Naive thymus-derived CD8-positive, alpha-beta T cell (primary cell): ENCODE results near the gene ZSCAN25. TPM values are rescaled to one million over a fixed set of nuclear protein-coding genes. Genes with fewer than 3 reads are reported as not detected.
A peak's percentile ranks its signal among the peaks of the same experiment; 100 is the strongest.

Experiments
- ATAC-seq, 2 donors: fragments of 150-1000 bp; cut with Tn5 transposase in 1 of 2; sonication (Bioruptor Pico), chemical (Tn5 transposase) in 1 of 2; 1 replicate in 1 of 2; 2 replicates in 1 of 2; pipeline ENCODE4 v1.10.0; 2021; ENCODE audit warnings: mild to moderate bottlenecking in 2 of 2, moderate library complexity in 2 of 2
- POLR2A ChIA-PET: fragments of 350-600 bp; sonication (Branson Sonifier 250); formaldehyde crosslinking; loops from one replicate; lab custom pipeline; 2021; ENCODE audit warnings: antibody characterized with exemption; lab: Charles Lee
- DNase-seq, 10 donors: peaks; one replicate each; pipeline versions ENCODE4 v3.0.0 to v3.0.0-alpha.2; 2020 to 2022
- H3K27ac Mint-ChIP-seq, 10 donors: one replicate each; pipeline ENCODE4 v1.8.0; 2020 to 2022; ENCODE audit warnings: mild to moderate bottlenecking in 10 of 10, mixed read lengths in 10 of 10, moderate library complexity in 4 of 10, inconsistent platforms in 1 of 10
- H3K27me3 Mint-ChIP-seq, 5 donors: one replicate each; pipeline ENCODE4 v1.8.0; 2021 to 2022; ENCODE audit warnings: mixed read lengths in 5 of 5
- H3K36me3 Mint-ChIP-seq, 3 donors: one replicate each; pipeline ENCODE4 v1.8.0; 2020 to 2022; ENCODE audit warnings: mixed read lengths in 3 of 3, mild to moderate bottlenecking in 2 of 3, inconsistent platforms in 1 of 3
- H3K4me1 Mint-ChIP-seq, 4 donors: one replicate each; pipeline ENCODE4 v1.8.0; 2021 to 2022; ENCODE audit warnings: mixed read lengths in 4 of 4
- H3K4me3 Mint-ChIP-seq, 10 donors: one replicate each; pipeline ENCODE4 v1.8.0; 2020 to 2022; ENCODE audit warnings: mild to moderate bottlenecking in 10 of 10, mixed read lengths in 10 of 10, moderate library complexity in 6 of 10, inconsistent platforms in 1 of 10
- H3K9me3 Mint-ChIP-seq, 9 donors: one replicate each; pipeline ENCODE4 v1.8.0; 2020 to 2022; ENCODE audit warnings: mixed read lengths in 9 of 9, mild to moderate bottlenecking in 3 of 9, inconsistent platforms in 1 of 9, moderate library complexity in 1 of 9
- polyA plus RNA-seq, 3 donors: library from polyadenylated mRNA; unstranded; fragments of 300-500 nt; fragmentation: Illumina TruSeq; gene quantifications; one replicate each; pipeline ENCODE4 v1.2.3, GENCODE V29; 2021
- total RNA-seq, 8 experiments: library from RNA in 2 of 8; stranded (reverse) in 2 of 8; gene quantifications; one replicate each; pipeline ENCODE4 v1.2.3 and lab custom pipeline; 2021 to 2026

ZSCAN25 gene
- total and polyA plus RNA-seq, 5 experiments from 2014 or later, result 9.2 to 57.8 (median 19.0) TPM

GRCh38 chr7:99619571-99620130, 2.9 kb downstream of the ZSCAN25 start:
- DNase-seq (no peak), ATAC-seq (no peak)
- H3K36me3 Mint-ChIP-seq, result peaks cover 0 to 61% (median 30%) of the 10 kb centered on the region in 3 donors
- H3K4me1 Mint-ChIP-seq, result peaks cover 36 to 72% (median 69%) of the 10 kb centered on the region in 4 donors
- POLR2A ChIA-PET, result interaction anchor here (0.5 kb wide), 1 partner anchor 153 kb away, joined by 3 read pairs; no protein-coding TSS in a partner anchor
- no peaks in the 10 kb centered on the region for H3K27me3 Mint-ChIP-seq
- H3K4me3 Mint-ChIP-seq, result peak overlapping the region in 3 of 10 donors; percentile 2 to 98 (median 35)
- H3K9me3 Mint-ChIP-seq, result no peaks in the 10 kb centered on the region
- H3K27ac Mint-ChIP-seq, result peak overlapping the region in 9 of 10 donors; percentile 5 to 98 (median 88)

GRCh38 chr7:99621271-99621670, 4.5 kb downstream of the ZSCAN25 start:
- Mint-ChIP-seq H3K27me3 (no peaks in the 10 kb centered on the region), H3K27ac (peak overlapping the region; percentile 51 to 100 (median 95)), H3K9me3 (no peaks in the 10 kb centered on the region), H3K4me3 (peak overlapping the region in 1 of 10 donors; percentile 52), H3K36me3 (peaks cover 0 to 70% (median 42%) of the 10 kb centered on the region in 3 donors), H3K4me1 (peaks cover 43 to 83% (median 75%) of the 10 kb centered on the region in 4 donors)
- ATAC-seq (no peak), DNase-seq (no peak)
- POLR2A ChIA-PET, result interaction anchor here (0.6 to 1.2 kb wide), 4 partner anchors 27 to 310 kb away, joined by 3 to 4 read pairs (median 3); partner anchors contain the start of genes ZKSCAN5 and ZNF655

DNA sequence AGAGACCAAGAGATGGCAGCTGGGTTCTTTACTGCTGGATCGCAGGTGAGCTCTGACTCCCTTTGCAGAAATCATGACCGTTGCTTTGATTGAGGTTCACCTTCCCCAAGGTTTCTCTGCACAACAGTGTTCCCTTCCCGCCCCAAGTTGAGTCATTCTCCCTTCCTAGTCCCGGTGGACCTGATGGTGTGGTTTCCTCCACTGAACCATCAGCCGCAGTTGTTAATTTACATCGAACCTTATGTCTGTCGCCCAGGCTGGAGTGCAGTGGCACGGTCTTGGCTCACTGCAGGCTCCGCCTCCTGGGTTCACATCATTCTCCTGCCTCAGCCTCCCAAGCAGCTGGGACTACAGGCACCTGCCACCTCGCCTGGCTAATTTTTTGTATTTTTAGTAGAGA, 5.8 kb downstream of the ZSCAN25 start:
- DNase-seq, result no peak
- Mint-ChIP-seq H3K27ac (peak overlapping the region; percentile 93 to 100 (median 99)), H3K4me3 (peak overlapping the region in 4 of 10 donors; percentile 7 to 94 (median 68)), H3K4me1 (peaks cover 41 to 78% (median 69%) of the 10 kb centered on the region in 4 donors), H3K36me3 (peaks cover 0 to 80% (median 46%) of the 10 kb centered on the region in 3 donors), H3K9me3 (no peaks in the 10 kb centered on the region), H3K27me3 (no peaks in the 10 kb centered on the region)
- ATAC-seq, result no peak
- POLR2A ChIA-PET, result interaction anchor here (0.6 to 1.0 kb wide), 2 partner anchors 296 to 1522 kb away, joined by 3 read pairs; no protein-coding TSS in a partner anchor

GRCh38 chr7:99623091-99623693, 6.4 kb downstream of the ZSCAN25 start:
- DNase-seq (peak in 2 of 10 donors; percentile 30 to 44), ATAC-seq (no peak)
- Mint-ChIP-seq H3K4me1 (peaks cover 37 to 72% (median 64%) of the 10 kb centered on the region in 4 donors), H3K27ac (peak overlapping the region; percentile 93 to 100 (median 99)), H3K36me3 (peaks cover 0 to 85% (median 46%) of the 10 kb centered on the region in 3 donors), H3K4me3 (peak overlapping the region; percentile 84 to 98 (median 90)), H3K27me3 (no peaks in the 10 kb centered on the region), H3K9me3 (no peaks in the 10 kb centered on the region)
- POLR2A ChIA-PET, result interaction anchor here (0.6 to 1.7 kb wide), 3 partner anchors 65 to 1521 kb away, joined by 3 to 46 read pairs (median 9); partner anchors contain the start of genes BUD31, PDAP1 and ZNF655

- peak in 8 of 10 donors; percentile 19 to 67 (median 50) for DNase-seq
- peaks cover 36 to 66% (median 62%) of the 10 kb centered on the region in 4 donors for H3K4me1 Mint-ChIP-seq
These were observed 7.1 kb downstream of the ZSCAN25 start for GRCh38 chr7:99623702-99624447.

GRCh38 chr7:99624484-99624883, 7.7 kb downstream of the ZSCAN25 start:
- peak overlapping the region; percentile 84 to 98 (median 90) for H3K4me3 Mint-ChIP-seq
- ATAC-seq, result peak; percentile 93 to 95
- peaks cover 31 to 60% (median 57%) of the 10 kb centered on the region in 4 donors for H3K4me1 Mint-ChIP-seq

More at GRCh38 chr7:99623702-99624447, 7.1 kb downstream of the ZSCAN25 start:
- Mint-ChIP-seq H3K9me3 (no peaks in the 10 kb centered on the region), H3K36me3 (peaks cover 0 to 86% (median 47%) of the 10 kb centered on the region in 3 donors), H3K27ac (peak overlapping the region; percentile 93 to 100 (median 99)), H3K27me3 (no peaks in the 10 kb centered on the region), H3K4me3 (peak overlapping the region; percentile 84 to 98 (median 90))
- POLR2A ChIA-PET, result interaction anchor here (0.6 to 1.7 kb wide), 14 partner anchors 8 to 1082 kb away, joined by 3 to 46 read pairs (median 5); partner anchors contain the start of genes BUD31, PDAP1, POP7 and PPP1R35
- peak; percentile 26 for ATAC-seq

GRCh38 chr7:99625321-99625720, 8.6 kb downstream of the ZSCAN25 start:
- H3K27me3 Mint-ChIP-seq, result no peaks in the 10 kb centered on the region
- DNase-seq (no peak), ATAC-seq (no peak)
- POLR2A ChIA-PET, result interaction anchor here (1.6 kb wide), 1 partner anchor 294 kb away, joined by 9 read pairs; the partner anchor contains the start of gene TRIM4
- H3K27ac Mint-ChIP-seq, result peak overlapping the region; percentile 93 to 100 (median 99)
- no peaks in the 10 kb centered on the region for H3K9me3 Mint-ChIP-seq
- peaks cover 0 to 86% (median 39%) of the 10 kb centered on the region in 3 donors for H3K36me3 Mint-ChIP-seq
- peak overlapping the region; percentile 84 to 98 (median 90) for H3K4me3 Mint-ChIP-seq
- H3K4me1 Mint-ChIP-seq, result peaks cover 31 to 55% (median 53%) of the 10 kb centered on the region in 4 donors

More at GRCh38 chr7:99624484-99624883, 7.7 kb downstream of the ZSCAN25 start:
- Mint-ChIP-seq H3K27me3 (no peaks in the 10 kb centered on the region), H3K27ac (peak overlapping the region; percentile 93 to 100 (median 99)), H3K36me3 (peaks cover 0 to 86% (median 42%) of the 10 kb centered on the region in 3 donors), H3K9me3 (no peaks in the 10 kb centered on the region)
- DNase-seq, result peak; percentile 53 to 94 (median 86)
- POLR2A ChIA-PET, result interaction anchor here (0.5 to 1.7 kb wide), 15 partner anchors 8 to 1081 kb away, joined by 3 to 46 read pairs (median 4); partner anchors contain the start of genes BUD31, PDAP1, POP7 and PPP1R35

- Mint-ChIP-seq H3K36me3 (peaks cover 5 to 86% (median 41%) of the 10 kb centered on the region in 3 donors), H3K27me3 (no peaks in the 10 kb centered on the region), H3K27ac (peak overlapping the region; percentile 72 to 100 (median 99)), H3K4me3 (peak overlapping the region in 6 of 10 donors; percentile 16 to 94 (median 88)), H3K4me1 (peaks cover 31 to 53% (median 52%) of the 10 kb centered on the region in 4 donors), H3K9me3 (no peaks in the 10 kb centered on the region)
- POLR2A ChIA-PET, result no interaction called here
- no peak for ATAC-seq
- DNase-seq, result no peak
These were observed 9.2 kb downstream of the ZSCAN25 start for GRCh38 chr7:99625961-99626360.

DNA sequence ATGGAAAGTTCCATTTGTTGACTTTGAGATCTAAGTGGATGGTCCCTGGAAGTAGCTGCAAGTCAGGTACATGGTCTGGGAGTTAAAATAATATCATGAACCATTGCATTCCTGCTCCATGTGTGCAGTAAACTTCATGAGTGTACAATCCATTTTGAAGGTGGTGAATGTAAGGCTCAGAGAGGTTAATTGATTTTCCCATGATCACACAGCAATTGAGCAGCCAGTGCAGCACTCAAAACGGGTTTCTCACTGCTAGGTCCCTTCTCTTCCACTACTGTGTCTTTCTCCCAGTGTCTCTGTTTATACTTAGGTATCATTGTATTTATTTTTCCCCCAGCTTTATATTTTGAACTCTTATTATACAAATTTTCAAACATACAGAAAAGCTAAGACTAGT, 9.9 kb downstream of the ZSCAN25 start:
- Mint-ChIP-seq H3K27ac (peak overlapping the region; percentile 72 to 100 (median 99)), H3K36me3 (peaks cover 5 to 86% (median 37%) of the 10 kb centered on the region in 3 donors), H3K4me3 (peak overlapping the region in 2 of 10 donors; percentile 1 to 16), H3K9me3 (no peaks in the 10 kb centered on the region), H3K27me3 (no peaks in the 10 kb centered on the region), H3K4me1 (peaks cover 32 to 59% (median 57%) of the 10 kb centered on the region in 4 donors)
- DNase-seq, result no peak
- ATAC-seq, result no peak
- POLR2A ChIA-PET, result interaction anchor here (0.6 to 1.0 kb wide), 2 partner anchors 10 to 68 kb away, joined by 4 read pairs; partner anchors contain the start of genes ZNF655 and ZSCAN25

DNA sequence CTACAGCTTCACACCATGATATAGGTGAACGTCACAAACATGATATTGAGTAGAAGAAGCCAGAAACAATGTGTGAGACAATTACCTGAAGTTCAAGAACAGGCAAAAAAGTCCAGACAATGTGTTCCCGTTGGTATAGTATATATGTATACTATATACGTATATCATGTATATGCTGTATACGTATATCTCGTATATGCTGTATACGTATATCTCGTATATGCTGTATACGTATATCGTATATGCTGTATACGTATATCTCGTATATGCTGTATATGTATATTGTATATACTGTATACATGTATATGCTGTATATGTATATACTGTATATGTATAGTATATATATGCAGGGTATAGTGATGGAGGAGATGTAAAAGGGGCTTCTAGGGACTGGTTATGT, 10.8 kb downstream of the ZSCAN25 start:
- H3K4me3 Mint-ChIP-seq, result no peak overlapping the region
- POLR2A ChIA-PET, result interaction anchor here (0.6 to 1.0 kb wide), 2 partner anchors 11 to 69 kb away, joined by 4 read pairs; partner anchors contain the start of genes ZNF655 and ZSCAN25
- no peaks in the 10 kb centered on the region for H3K9me3 Mint-ChIP-seq
- peak overlapping the region in 4 of 10 donors; percentile 15 to 100 (median 100) for H3K27ac Mint-ChIP-seq
- DNase-seq (no peak), ATAC-seq (no peak)
- peaks cover 5 to 84% (median 37%) of the 10 kb centered on the region in 3 donors for H3K36me3 Mint-ChIP-seq
- no peaks in the 10 kb centered on the region for H3K27me3 Mint-ChIP-seq
- peaks cover 31 to 59% (median 56%) of the 10 kb centered on the region in 4 donors for H3K4me1 Mint-ChIP-seq
